NCI-H446 treated with DMSO at 0.1 percent for 48 hours (cell line): ENCODE measurements around the gene TNFSF8.

ENCODE experiments used
- DNase-seq: peaks from one replicate; lab custom pipeline; 2025; lab: John Stamatoyannopoulos, UW

The TNFSF8 gene

DNA sequence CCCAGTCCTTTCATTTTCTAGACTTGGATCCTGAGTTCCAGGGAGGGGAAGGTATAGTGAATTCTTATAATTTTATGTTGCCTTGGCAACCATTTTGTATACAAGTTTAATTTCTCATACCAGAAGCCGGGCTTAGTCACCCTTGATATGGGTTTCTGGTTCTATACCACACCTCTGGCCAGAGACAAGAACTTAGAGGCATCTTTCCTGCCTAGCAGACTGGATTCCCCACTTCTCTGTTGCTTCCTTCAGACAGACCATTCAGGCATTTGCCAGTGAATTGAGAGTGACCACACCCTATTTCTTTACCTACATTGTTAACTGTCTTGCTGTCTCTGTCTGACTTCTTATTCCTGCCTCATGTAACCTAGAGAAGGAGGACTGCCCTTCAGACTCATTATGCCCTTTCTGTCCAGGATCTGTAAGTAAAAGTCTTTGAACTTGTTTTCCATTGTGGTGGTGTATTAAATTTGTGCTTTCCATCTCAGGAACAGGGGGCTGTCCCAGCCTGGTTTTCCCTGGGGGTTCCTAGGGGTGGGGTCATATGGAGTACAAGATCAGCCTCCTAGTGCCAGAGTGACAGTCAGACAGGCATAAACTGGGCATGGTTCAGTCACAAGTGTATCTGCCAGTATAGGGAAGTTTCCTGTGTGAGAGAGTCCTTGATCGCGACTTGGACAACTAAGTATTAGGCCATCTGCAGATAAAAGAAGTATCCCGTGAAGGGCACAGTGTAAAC, 27.4 kb downstream of the TNFSF8 start:
- DNase-seq = no peak

DNA sequence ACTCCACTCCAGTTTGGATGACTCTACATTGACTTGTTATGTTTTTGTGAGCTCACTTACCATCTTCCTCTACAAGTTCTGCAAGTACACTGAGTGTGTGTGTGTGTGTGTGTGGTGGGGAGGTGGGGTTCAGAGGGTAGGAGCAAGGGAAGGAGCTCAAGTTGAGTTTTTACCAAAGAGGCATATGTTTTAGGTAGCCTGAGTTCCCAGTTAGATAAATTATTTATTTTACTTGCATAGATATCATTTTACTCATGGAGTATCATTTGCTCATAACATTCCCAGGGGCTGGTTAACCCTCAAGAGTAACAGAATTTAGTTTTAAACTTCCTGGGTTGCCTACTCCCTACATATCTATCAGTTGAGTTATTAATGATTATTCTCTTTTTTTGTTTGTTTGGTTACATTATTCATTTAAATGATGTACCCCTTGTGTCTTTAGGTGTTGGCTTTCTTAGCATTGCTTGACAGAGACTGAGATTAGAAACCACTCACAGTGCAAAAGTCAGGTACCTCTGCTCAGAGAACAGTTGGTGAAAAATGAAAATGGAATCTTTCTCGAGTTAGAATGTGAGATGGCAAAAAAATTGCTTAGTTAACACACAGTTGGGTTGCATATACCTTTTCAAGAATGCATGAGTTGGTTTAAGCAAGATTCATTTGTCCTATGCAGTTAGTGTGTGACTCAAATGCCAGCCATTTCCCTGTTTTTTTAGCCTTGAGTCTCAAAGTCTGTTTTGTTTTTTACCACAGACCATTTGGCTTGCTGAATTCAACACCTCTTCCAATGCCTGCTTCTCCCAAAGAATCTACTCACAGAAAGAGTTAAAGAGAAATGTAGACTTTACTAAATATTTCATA, 29.2 kb downstream of the TNFSF8 start:
- no peak for DNase-seq

DNA sequence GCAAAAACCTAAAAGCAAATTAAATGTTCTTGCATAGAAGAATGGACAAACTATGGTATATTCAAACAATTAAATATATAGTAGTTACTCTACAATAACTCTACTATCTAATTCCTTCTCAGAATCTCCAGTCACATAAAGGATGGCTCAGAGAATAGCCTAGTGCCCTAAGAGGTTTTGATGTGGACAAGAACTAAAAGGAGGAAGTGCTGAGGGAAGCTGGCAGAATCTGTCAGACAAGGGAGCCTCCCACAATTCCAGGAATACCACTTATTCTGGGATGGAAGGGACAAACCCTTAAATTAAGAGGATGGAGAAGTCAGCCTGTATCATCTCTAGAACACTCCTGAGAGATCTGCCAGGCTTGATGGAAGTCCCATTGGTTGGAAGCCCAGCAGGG, 30.4 kb downstream of the TNFSF8 start:
- no peak for DNase-seq

GRCh38 chr9:114899461-114899860, 30.9 kb downstream of the TNFSF8 start:
- DNase-seq = no peak

- DNase-seq = no peak
Observed at GRCh38 chr9:114898741-114899140, 31.6 kb downstream of the TNFSF8 start.

GRCh38 chr9:114897196-114897595, 33.2 kb downstream of the TNFSF8 start:
- DNase-seq = no peak

DNA sequence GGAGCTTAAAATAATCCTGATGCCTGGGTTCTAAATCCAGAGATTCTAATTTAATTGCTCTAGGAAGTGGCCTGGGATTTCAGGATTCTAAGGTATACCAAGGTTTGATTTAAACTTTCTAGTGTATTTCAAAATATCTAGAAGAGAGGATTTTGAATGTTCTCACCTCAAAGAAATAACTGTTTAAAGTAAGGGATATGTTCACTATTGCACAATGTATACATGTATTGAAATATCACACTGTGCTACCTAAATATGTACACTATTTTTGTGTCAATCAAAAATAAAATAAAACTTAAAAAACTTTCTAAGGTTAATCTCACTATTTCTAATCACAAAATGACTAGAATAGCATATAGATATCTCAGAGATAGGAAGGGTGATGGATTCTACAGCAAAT, 34.0 kb downstream of the TNFSF8 start:
- no peak for DNase-seq

GRCh38 chr9:114895521-114895991, 34.8 kb downstream of the TNFSF8 start:
- DNase-seq = no peak

DNA sequence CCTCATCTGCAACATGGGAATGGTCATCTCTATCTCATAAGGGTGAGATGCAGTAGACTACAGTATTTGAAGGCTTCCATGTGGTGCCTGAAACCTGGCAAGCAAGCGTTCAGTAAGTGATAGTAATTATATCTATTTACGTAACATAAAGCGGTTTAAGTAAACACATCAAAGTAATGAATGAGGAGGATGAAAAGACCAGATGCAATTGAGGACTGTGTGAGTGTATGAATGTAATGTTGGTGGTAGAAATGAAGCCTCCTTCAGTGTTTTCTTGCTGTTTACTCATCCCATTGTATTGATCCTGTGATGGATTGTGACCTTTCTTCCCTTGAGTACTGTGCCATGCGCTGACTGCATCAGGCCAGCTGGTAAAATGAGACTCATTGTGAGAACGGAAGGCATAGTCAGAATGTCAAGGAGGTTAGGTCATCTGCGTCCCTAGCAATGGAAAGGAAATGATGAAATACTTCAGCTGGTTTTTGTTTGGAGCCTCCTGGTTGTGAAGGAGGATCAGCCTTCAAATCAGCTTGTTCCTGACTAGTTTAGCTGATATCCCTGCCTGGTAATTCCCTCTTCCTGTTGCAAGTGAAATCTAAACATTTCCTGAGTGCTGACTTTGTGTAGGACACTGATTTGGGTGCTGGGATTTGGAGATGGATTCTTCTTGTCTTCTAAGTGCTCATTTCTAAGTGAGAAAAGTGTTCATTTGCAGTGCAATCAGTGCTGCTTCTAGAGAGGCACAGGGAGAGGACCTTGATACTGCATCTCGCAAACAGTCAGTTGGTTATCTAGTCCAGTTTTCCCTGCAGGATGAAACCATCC, 35.6 kb downstream of the TNFSF8 start:
- DNase-seq = no peak

- no peak for DNase-seq
Observed at GRCh38 chr9:114894206-114894605, 36.2 kb downstream of the TNFSF8 start.

DNA sequence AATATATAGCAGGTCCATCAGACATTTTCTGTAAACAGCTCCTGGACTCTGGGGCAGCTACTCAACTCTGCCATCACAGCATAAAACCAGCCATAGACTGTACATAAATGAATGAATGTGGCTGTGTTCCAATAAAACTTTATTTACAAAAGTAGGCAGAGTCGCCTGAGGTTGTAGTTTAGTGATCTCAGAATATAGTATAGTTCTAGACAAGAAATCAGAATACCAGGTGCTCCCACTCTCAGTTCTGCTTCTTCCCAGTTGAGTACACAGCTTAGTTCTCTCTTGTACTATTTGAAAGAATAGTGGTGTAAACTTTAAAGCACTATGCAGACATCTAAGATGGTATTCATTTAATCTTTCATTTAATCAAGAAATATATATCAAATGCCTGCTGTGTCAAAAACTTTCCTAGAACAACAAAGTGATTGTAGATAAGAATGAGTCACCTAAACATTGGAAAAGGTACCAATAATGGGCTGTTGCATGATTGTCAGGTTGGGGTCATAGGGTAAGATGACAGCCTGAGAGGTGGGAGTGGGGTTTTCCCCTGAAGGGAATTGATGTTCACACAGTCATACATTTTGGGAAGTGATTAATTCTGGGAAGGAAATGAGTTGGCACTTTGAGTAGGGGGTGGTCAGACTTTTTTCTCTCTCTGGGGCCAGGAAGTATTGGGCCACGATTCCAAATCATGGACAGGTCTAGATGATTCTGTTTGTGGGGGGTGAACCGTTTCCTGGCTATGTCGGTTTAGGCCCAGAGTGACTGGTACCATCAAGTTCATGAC, 37.0 kb downstream of the TNFSF8 start:
- no peak for DNase-seq

- no peak for DNase-seq
Observed at GRCh38 chr9:114889802-114890224, 40.6 kb downstream of the TNFSF8 start.

DNA sequence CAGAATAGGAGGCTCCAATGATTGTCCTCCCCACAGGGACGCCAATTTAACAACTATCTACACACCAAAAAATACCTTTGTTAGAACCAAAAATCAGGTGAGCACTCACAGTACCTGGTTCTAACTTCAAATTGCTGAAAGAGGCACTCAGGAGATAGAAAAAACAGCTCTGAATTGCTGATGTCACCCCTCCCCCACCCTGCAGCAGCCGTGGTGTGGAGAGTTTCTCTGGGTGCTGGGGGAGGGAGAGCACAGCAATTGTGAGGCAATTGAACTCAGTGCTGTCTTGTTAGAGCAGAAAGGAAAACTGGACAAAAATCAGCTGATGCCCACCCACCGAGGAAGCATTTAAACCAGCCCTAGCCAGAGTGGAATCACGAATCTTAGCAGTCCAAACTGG, 41.8 kb downstream of the TNFSF8 start:
- no peak for DNase-seq

GRCh38 chr9:114887963-114888362, 42.4 kb downstream of the TNFSF8 start:
- no peak for DNase-seq

DNA sequence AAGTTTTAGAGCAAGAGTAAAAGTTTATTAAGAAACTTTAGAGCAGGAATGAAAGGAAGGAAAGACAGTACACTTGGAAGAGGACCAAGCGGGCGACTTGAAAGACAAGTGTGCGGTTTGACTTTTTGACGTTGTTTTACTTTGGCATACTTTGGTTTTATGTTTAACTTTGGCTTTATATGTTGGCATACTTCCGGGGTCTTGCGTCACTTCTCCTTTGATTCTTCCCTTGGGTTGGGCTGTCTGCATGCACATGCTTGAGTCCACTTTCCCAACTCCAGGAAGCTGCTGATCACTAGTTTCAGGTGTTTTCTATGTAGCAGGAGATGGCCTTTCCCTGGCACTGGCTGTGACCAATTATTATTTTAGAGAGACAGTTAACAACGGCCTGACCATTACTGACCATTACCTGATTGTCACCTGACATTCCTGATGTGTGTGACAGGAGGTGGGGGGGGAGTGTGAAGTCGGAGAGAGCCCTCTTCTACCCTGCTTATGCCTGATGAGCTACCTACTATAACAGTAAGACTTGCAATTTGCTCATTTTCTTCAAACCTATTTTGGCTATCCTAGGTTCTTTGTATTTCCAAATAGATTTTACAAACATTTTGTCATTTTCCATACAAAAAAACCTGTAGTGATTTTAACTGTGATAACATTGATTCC, 45.5 kb downstream of the TNFSF8 start:
- DNase-seq = no peak

- DNase-seq = no peak
Observed at GRCh38 chr9:114883709-114884108, 46.7 kb downstream of the TNFSF8 start.

DNA sequence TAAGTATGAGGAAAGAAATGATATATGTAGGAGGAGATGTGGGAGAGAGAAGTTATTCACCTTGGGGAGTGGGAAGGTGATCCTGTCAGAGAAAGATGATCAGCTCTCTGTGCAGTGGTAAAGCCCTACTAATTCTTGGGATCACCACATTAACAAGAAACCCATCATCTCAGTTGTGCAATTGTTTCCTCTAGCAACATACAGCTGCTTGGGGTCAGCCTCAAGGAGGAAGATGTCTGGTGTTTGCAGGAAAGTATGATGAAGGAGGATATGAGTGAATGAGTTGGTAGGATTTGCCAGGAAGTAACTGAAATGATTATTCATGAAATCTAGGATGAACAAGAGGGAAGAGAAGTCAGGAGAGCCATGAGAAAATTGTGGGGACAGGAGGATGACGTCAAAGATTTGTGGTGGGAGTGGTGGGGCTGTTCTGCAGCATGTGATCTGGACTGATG, 50.1 kb downstream of the TNFSF8 start:
- no peak for DNase-seq

GRCh38 chr9:114878879-114879564, 51.4 kb downstream of the TNFSF8 start:
- no peak for DNase-seq

DNA sequence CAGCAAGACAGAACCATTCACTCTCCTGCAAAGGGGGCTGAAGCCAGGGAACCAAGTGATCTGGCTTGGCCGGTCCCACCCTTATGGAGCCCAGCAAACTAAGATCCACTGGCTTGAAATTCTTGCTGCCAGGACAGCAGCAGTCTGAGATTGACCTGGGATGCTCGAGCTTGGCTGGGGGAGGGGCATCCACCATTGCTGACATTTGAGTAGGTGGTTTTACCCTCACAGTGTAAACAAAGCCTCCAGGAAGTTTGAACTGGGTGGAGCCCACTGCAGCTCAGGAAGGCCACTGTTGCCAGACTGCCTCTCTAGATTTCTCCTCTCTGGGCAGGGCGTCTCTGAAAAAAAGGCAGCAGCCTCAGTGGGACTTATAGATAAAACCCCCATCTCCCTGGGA, 60.5 kb downstream of the TNFSF8 start:
- DNase-seq = no peak

DNA sequence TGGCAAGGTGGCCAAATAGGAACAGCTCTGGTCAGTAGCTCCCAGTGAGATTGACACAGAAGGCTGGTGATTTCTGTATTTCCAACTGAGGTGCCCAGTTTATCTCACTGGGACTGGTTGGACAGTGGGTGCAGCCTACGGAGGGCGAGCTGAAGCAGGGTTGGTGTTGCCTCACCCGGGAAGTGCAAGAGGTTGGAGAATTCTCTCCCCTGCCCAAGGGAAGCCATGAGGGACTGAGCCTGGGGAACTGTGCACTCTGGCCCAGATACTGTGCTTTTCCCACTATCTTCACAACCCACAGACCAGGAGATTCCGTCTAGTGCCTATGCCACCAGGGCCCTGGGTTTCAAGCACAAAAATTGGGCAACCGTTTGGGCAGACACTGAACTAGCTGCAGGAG, 61.0 kb downstream of the TNFSF8 start:
- no peak for DNase-seq
